H1 (cell line): ENCODE measurements around the gene APOL6. TPM values are rescaled to one million over a fixed set of nuclear protein-coding genes. Genes with fewer than 3 reads are reported as not detected.

ENCODE experiments used
- CTCF ChIA-PET: fragments of 300-600 bp; sonication (Branson Sonifier 250); formaldehyde crosslinking; loops from one replicate; lab custom pipeline; 2021; ENCODE audit not compliant: partially characterized antibody; lab: Charles Lee
- POLR2A ChIA-PET: fragments of 300-600 bp; sonication (Branson Sonifier 250); formaldehyde crosslinking; loops from one replicate; lab custom pipeline; 2021; ENCODE audit warnings: inconsistent platforms; ENCODE audit not compliant: partially characterized antibody; lab: Charles Lee
- DNase-seq, 2 experiments: peaks; one replicate each; pipeline versions ENCODE4 v3.0.0 to v3.0.0-alpha.2; 2010 to 2022; ENCODE audit warnings: low spot score in 2 of 2, low read depth in 1 of 2, mixed read lengths in 1 of 2
- FAIRE-seq: peaks from 2 replicates; lab custom pipeline; 2011; peaks lifted over from hg19 to GRCh38; lab: Jason Lieb, UNC
- H2AFZ ChIP-seq: 2 replicates; pipeline ENCODE4 v1.8.1; 2012; ENCODE audit warnings: low read length, inconsistent platforms
- H2AK5ac ChIP-seq: 2 replicates; pipeline ENCODE4 v1.6.1; 2013; ENCODE audit warnings: low read depth, low read length
- H2BK120ac ChIP-seq: replicated peaks from 2 replicates; pipeline ENCODE3; 2013; ENCODE audit warnings: low read depth, low read length, inconsistent platforms
- H2BK12ac ChIP-seq: 2 replicates; pipeline ENCODE4 v1.6.1; 2013; ENCODE audit warnings: low read depth, low read length
- H2BK15ac ChIP-seq: 2 replicates; pipeline ENCODE4 v1.6.1; 2013; ENCODE audit warnings: low read length
- H2BK20ac ChIP-seq: 2 replicates; pipeline ENCODE4 v1.6.1; 2013; ENCODE audit warnings: low read length
- H2BK5ac ChIP-seq: 2 replicates; pipeline ENCODE4 v1.6.1; 2013; ENCODE audit warnings: low read depth, low read length
- H3K14ac ChIP-seq: 2 replicates; pipeline ENCODE4 v1.6.1; 2013; ENCODE audit warnings: inconsistent platforms; ENCODE audit not compliant: insufficient read length
- H3K18ac ChIP-seq: 2 replicates; pipeline ENCODE4 v1.6.1; 2013; ENCODE audit warnings: low read length; ENCODE audit errors: extremely low read depth
- H3K23ac ChIP-seq: 2 replicates; pipeline ENCODE4 v1.6.1; 2013; ENCODE audit warnings: inconsistent platforms; ENCODE audit not compliant: insufficient read length
- H3K23me2 ChIP-seq: 2 replicates; pipeline ENCODE4 v1.6.1; 2013; ENCODE audit warnings: low read depth, low read length
- H3K27ac ChIP-seq: 2 replicates; pipeline ENCODE4 v1.6.1; 2011; ENCODE audit warnings: low read depth, low read length, inconsistent platforms
- H3K27me3 ChIP-seq, 4 experiments: replicated peaks in 1 of 4; 1 replicate in 1 of 4; 2 replicates in 3 of 4; pipeline versions ENCODE4 v1.6.1 to v1.8.1; 2011 to 2013; ENCODE audit warnings: low read length in 3 of 4, mild to moderate bottlenecking in 3 of 4, inconsistent platforms in 2 of 4, mixed read lengths in 2 of 4, moderate library complexity in 1 of 4; ENCODE audit not compliant: control insufficient read depth in 3 of 4, insufficient read depth in 3 of 4; ENCODE audit errors: extremely low read depth in 1 of 4
- H3K36me3 ChIP-seq, 4 experiments: 2 replicates each; pipeline versions ENCODE4 v1.6.1 to v1.8.1; 2011 to 2013; ENCODE audit warnings: mild to moderate bottlenecking in 4 of 4, low read length in 3 of 4, moderate library complexity in 2 of 4, control low read depth in 1 of 4, inconsistent platforms in 1 of 4; ENCODE audit not compliant: insufficient read depth in 4 of 4, control insufficient read depth in 2 of 4
- H3K4ac ChIP-seq: replicated peaks from 2 replicates; pipeline ENCODE3; 2013; ENCODE audit warnings: low read length, low read depth, mixed read lengths, inconsistent platforms; ENCODE audit not compliant: insufficient read length
- H3K4me1 ChIP-seq, 4 experiments: replicated peaks in 1 of 4; 1 replicate in 1 of 4; 2 replicates in 3 of 4; pipeline versions ENCODE4 v1.6.1 to v1.8.1; 2011 to 2013; ENCODE audit warnings: low read length in 3 of 4, inconsistent platforms in 2 of 4, mixed read lengths in 1 of 4; ENCODE audit not compliant: insufficient read depth in 4 of 4, control insufficient read depth in 3 of 4
- H3K4me2 ChIP-seq, 2 experiments: 2 replicates each; pipeline versions ENCODE4 v1.6.1 to v1.8.1; 2011 to 2013; ENCODE audit warnings: low read depth in 2 of 2, low read length in 2 of 2, control low read depth in 1 of 2, inconsistent platforms in 1 of 2, mild to moderate bottlenecking in 1 of 2; ENCODE audit not compliant: insufficient read depth in 1 of 2
- H3K4me3 ChIP-seq, 4 experiments: fragments of 200-600, 300-600 bp in 1 of 4; sonication (generic), shearing (Covaris generic), sonication (Bioruptor Twin) in 1 of 4; 2 replicates each; pipeline versions ENCODE4 v1.5.1 to v1.8.1; 2011 to 2016; ENCODE audit warnings: low read length in 4 of 4, low read depth in 3 of 4, control low read depth in 2 of 4, inconsistent platforms in 2 of 4, mild to moderate bottlenecking in 2 of 4, mixed read lengths in 1 of 4, moderate library complexity in 1 of 4; ENCODE audit not compliant: insufficient read depth in 2 of 4; ENCODE audit errors: extremely low read depth in 1 of 4
- H3K56ac ChIP-seq: replicated peaks from 2 replicates; pipeline ENCODE3; 2013; ENCODE audit warnings: low read depth, mild to moderate bottlenecking, mixed read lengths, low read length, inconsistent platforms; ENCODE audit not compliant: insufficient read length
- H3K79me1 ChIP-seq: 2 replicates; pipeline ENCODE4 v1.6.1; 2013; ENCODE audit warnings: low read depth, low read length, control low read depth
- H3K79me2 ChIP-seq, 2 experiments: 2 replicates each; pipeline versions ENCODE4 v1.6.1 to v1.8.1; 2012 to 2013; ENCODE audit warnings: low read length in 2 of 2, mild to moderate bottlenecking in 2 of 2, inconsistent platforms in 1 of 2; ENCODE audit not compliant: insufficient read depth in 2 of 2, control insufficient read depth in 1 of 2
- H3K9ac ChIP-seq, 4 experiments: replicated peaks in 1 of 4; 1 replicate in 1 of 4; 2 replicates in 3 of 4; pipeline versions ENCODE4 v1.6.1 to v1.8.1; 2011 to 2013; ENCODE audit warnings: low read depth in 3 of 4, low read length in 3 of 4, control low read depth in 2 of 4, mild to moderate bottlenecking in 2 of 4, moderate library complexity in 2 of 4, inconsistent platforms in 1 of 4; ENCODE audit errors: extremely low read depth in 1 of 4
- H3K9me3 ChIP-seq, 2 experiments: 2 replicates each; pipeline versions ENCODE4 v1.6.1 to v1.8.1; 2012 to 2013; ENCODE audit warnings: mild to moderate bottlenecking in 2 of 2, moderate library complexity in 2 of 2, control low read depth in 1 of 2, inconsistent platforms in 1 of 2, low read depth in 1 of 2, low read length in 1 of 2, mixed read lengths in 1 of 2; ENCODE audit not compliant: insufficient read depth in 2 of 2
- H4K20me1 ChIP-seq, 2 experiments: replicated peaks in 1 of 2; 2 replicates each; pipeline versions ENCODE3 to v1.8.1; 2011 to 2013; ENCODE audit warnings: inconsistent platforms in 2 of 2, low read length in 2 of 2, mild to moderate bottlenecking in 1 of 2; ENCODE audit not compliant: insufficient read depth in 2 of 2, control insufficient read depth in 1 of 2
- H4K5ac ChIP-seq: 2 replicates; pipeline ENCODE4 v1.6.1; 2013; ENCODE audit warnings: low read length, low read depth, mixed read lengths, inconsistent platforms; ENCODE audit not compliant: insufficient read length
- H4K8ac ChIP-seq: 2 replicates; pipeline ENCODE4 v1.8.0; 2013; ENCODE audit warnings: mild to moderate bottlenecking, moderate library complexity, low read length, inconsistent platforms; ENCODE audit not compliant: insufficient read depth; ENCODE audit errors: extremely low read depth
- H4K91ac ChIP-seq: replicated peaks from 2 replicates; pipeline ENCODE3; 2013; ENCODE audit warnings: low read length, mixed read lengths, inconsistent platforms; ENCODE audit not compliant: insufficient read length
- ATF3 ChIP-seq: IDR thresholded peaks from 2 replicates; pipeline ENCODE4 v1.6.1; 2011; ENCODE audit warnings: low read depth, mild to moderate bottlenecking, low read length; ENCODE audit not compliant: insufficient read depth
- BACH1 ChIP-seq: IDR thresholded peaks from 2 replicates; pipeline ENCODE4 v1.6.1; 2012; ENCODE audit warnings: low read length, improper control_type of control experiment
- BCL11A ChIP-seq, 2 experiments: IDR thresholded peaks; one replicate each; pipeline ENCODE4 v1.6.1; 2011; ENCODE audit warnings: low read depth in 2 of 2, low read length in 2 of 2, mild to moderate bottlenecking in 2 of 2
- CBX8 ChIP-seq: fragments of 300-800, 300-1000 bp; sonication (generic); IDR thresholded peaks from 2 replicates; pipeline ENCODE4 v1.7.1; 2016; ENCODE audit warnings: low read depth, low read length, borderline replicate concordance
- CHD1 ChIP-seq: IDR thresholded peaks from 2 replicates; pipeline ENCODE4 v1.6.1; 2012; ENCODE audit warnings: low read depth, low read length, improper control_type of control experiment
- EGR1 ChIP-seq: IDR thresholded peaks from 2 replicates; pipeline ENCODE4 v1.6.1; 2011; ENCODE audit warnings: low read depth, low read length, borderline replicate concordance
- KDM1A ChIP-seq: fragments of 200-600, 300-600 bp; sonication (generic); IDR thresholded peaks from 2 replicates; pipeline ENCODE4 v1.7.1; 2016; ENCODE audit warnings: mild to moderate bottlenecking, low read length, borderline replicate concordance
- NANOG ChIP-seq: IDR thresholded peaks from 2 replicates; pipeline ENCODE4 v1.6.1; 2011; ENCODE audit warnings: low read length, low read depth, mild to moderate bottlenecking, inconsistent platforms; ENCODE audit not compliant: insufficient read depth, poor library complexity, severe bottlenecking
- POLR2A ChIP-seq, 2 experiments: IDR thresholded peaks; 1 replicate in 1 of 2; 2 replicates in 1 of 2; pipeline ENCODE4 v1.6.1; 2011; ENCODE audit warnings: low read depth in 2 of 2, low read length in 2 of 2, mild to moderate bottlenecking in 2 of 2; ENCODE audit errors: control extremely low read depth in 1 of 2
- POLR2AphosphoS5 ChIP-seq: IDR thresholded peaks from 2 replicates; pipeline ENCODE4 v1.6.1; 2011; ENCODE audit warnings: low read depth, low read length
- SAP30 ChIP-seq: fragments of 300-600 bp; sonication (generic); IDR thresholded peaks from 2 replicates; pipeline ENCODE4 v1.7.1; 2012; ENCODE audit warnings: low read length, moderate library complexity, mild to moderate bottlenecking, inconsistent platforms; ENCODE audit not compliant: insufficient read depth, insufficient replicate concordance
- SIX5 ChIP-seq: IDR thresholded peaks from 2 replicates; pipeline ENCODE4 v1.6.1; 2011; ENCODE audit warnings: mild to moderate bottlenecking, low read depth, low read length
- ZNF274 ChIP-seq: IDR thresholded peaks from 2 replicates; pipeline ENCODE4 v1.7.0; 2012; ENCODE audit warnings: low read length, borderline replicate concordance; ENCODE audit errors: extremely low read depth
- WGBS, 2 experiments: shearing (Covaris generic) in 1 of 2; methylation state at CpG; one replicate each; pipeline versions ENCODE4 v1.1.6 to v1.1.7; 2013 to 2015; ENCODE audit warnings: low lambda C conversion rate in 2 of 2, mixed read lengths in 2 of 2, inconsistent platforms in 1 of 2, low coverage in 1 of 2, missing lambda C conversion rate in 1 of 2; ENCODE audit not compliant: insufficient replicate concordance in 2 of 2, insufficient coverage in 1 of 2, insufficient read length in 1 of 2; ENCODE audit errors: extremely low coverage in 1 of 2, missing lambda C conversion rate in 1 of 2; 5-methylcytosine and 5-hydroxymethylcytosine counted together
- polyA plus RNA-seq, 7 experiments: library from polyadenylated mRNA; depleted of rRNA in 3 of 7; stranded (reverse) in 5 of 7; unstranded in 2 of 7; fragments of >200 nt in 5 of 7; fragments of 200-250 nt in 2 of 7; gene quantifications; 1 replicate in 5 of 7; 2 replicates in 1 of 7; 4 replicates in 1 of 7; pipeline versions ENCODE4 v1.2.1 to v1.2.3, GENCODE V29; 2011 to 2013; ENCODE audit warnings: missing spikeins in 2 of 7, mixed read lengths in 2 of 7
- total RNA-seq: library from RNA; stranded (reverse); fragmentation: NEBNext Ultra II Directional; extraction: Animal tissue kit (Norgen Biotek cat#: 25700); gene quantifications from 2 replicates; pipeline ENCODE4 v1.2.1, GENCODE V29; 2021

The APOL6 gene
- total and polyA plus RNA-seq, 2 of the 8 experiments (the other 6 are each of a cell fraction or from before 2014, with no cell fraction given), result 0.06 to 0.13 TPM

- no peak overlapping the region for H3K14ac ChIP-seq
- H4K20me1 ChIP-seq, result no peaks in the 10 kb centered on the region
- no peaks in the 10 kb centered on the region for H3K79me2 ChIP-seq
- no peaks in the 10 kb centered on the region for H3K27me3 ChIP-seq
- no peak overlapping the region for H3K27ac ChIP-seq
- no peak overlapping the region for H2AK5ac ChIP-seq
- no peaks in the 10 kb centered on the region for H3K4me1 ChIP-seq
- no peak overlapping the region for H2BK12ac ChIP-seq
- no peak overlapping the region for H3K23ac ChIP-seq
- POLR2A ChIA-PET, result no interaction called here
- H3K4me2 ChIP-seq, result no peak overlapping the region
- DNase-seq, result no peak
- WGBS, 2 experiments, result 83% methylated on average over 7 of the region's 7 CpGs; no CpG with 5 or more reads in 1 of the 2 experiments
- H2BK20ac ChIP-seq, result no peak overlapping the region
- H2AFZ ChIP-seq, result no peak overlapping the region
- peaks cover 0 to 3% of the 10 kb centered on the region in 2 experiments; a peak in 1 of 4 replicates for H3K9me3 ChIP-seq
- H3K9ac ChIP-seq, result no peak overlapping the region
- no peak overlapping the region for H2BK5ac ChIP-seq
- no peak overlapping the region for H4K91ac ChIP-seq
- H2BK120ac ChIP-seq, result no peak overlapping the region
- no peak overlapping the region for H3K18ac ChIP-seq
- H3K4me3 ChIP-seq, result no peak overlapping the region
- no peak overlapping the region for H3K56ac ChIP-seq
- no peak overlapping the region for H2BK15ac ChIP-seq
- H4K5ac ChIP-seq, result no peak overlapping the region
- H3K79me1 ChIP-seq, result no peaks in the 10 kb centered on the region
- H3K4ac ChIP-seq, result no peak overlapping the region
- no peaks in the 10 kb centered on the region for H3K36me3 ChIP-seq
- no peak for FAIRE-seq
- no peaks in the 10 kb centered on the region for H3K23me2 ChIP-seq
- no peak overlapping the region for H4K8ac ChIP-seq
- CTCF ChIA-PET, result interaction anchor here (0.6 to 1.4 kb wide), 5 partner anchors 33 to 1879 kb away, joined by 3 to 4 read pairs (median 3); no protein-coding TSS in a partner anchor
- TF ChIP-seq POLR2AphosphoS5, result no peak
- TF ChIP-seq KDM1A, result no peak
- TF ChIP-seq CBX8, result no peak
- no peak for TF ChIP-seq ZNF274
- no peak for TF ChIP-seq NANOG
- TF ChIP-seq BACH1, result no peak
- TF ChIP-seq POLR2A (IDR thresholded peaks at IDR 0.05; ENCODE audit: control extremely low read depth in 1 of 2, low read depth in 2 of 2, low read length in 2 of 2), result no peak
- no peak for TF ChIP-seq EGR1
- TF ChIP-seq SAP30, result no peak
- TF ChIP-seq ATF3, result no peak
- TF ChIP-seq SIX5, result no peak
- TF ChIP-seq CHD1, result no peak
- TF ChIP-seq BCL11A (IDR thresholded peaks at IDR 0.05; ENCODE audit: low read depth in 2 of 2, low read length in 2 of 2), result no peak
These were observed 60.2 kb downstream of the APOL6 start for GRCh38 chr22:35708453-35708852.
